ENCODE results near the gene AMIGO1.

Gene AMIGO1

GRCh38 chr1:109501644-109502363 lies 7.7 kb downstream of the AMIGO1 start:
- peaks cover 13% of the 10 kb centered on the region; the same call in 1 of the 2 replicates for H3K36me3 ChIP-seq (ENCODE audit: control insufficient read depth, low read length)
- H3K27ac ChIP-seq (ENCODE audit: low read depth, low read length): no peak overlapping the region
- H3K27me3 ChIP-seq (ENCODE audit: control insufficient read depth, low read length): no peaks in the 10 kb centered on the region
- H3K4me1 ChIP-seq (ENCODE audit: control insufficient read depth, low read length): no peaks in the 10 kb centered on the region
- no peaks in the 10 kb centered on the region for H3F3A ChIP-seq (ENCODE audit: control insufficient read depth, insufficient read depth)
- no peak overlapping the region for H3K4me3 ChIP-seq (ENCODE audit: low read length)
- H3K9me2 ChIP-seq (replicated peaks; ENCODE audit: control insufficient read depth, low read length): no peaks in the 10 kb centered on the region
- TF ChIP-seq CTCF (IDR thresholded peaks at IDR 0.05; ENCODE audit: low read depth, low read length, poor library complexity, severe bottlenecking): no peak
- no peaks in the 10 kb centered on the region for H3K79me2 ChIP-seq (ENCODE audit: control insufficient read depth, low read length)
- no peaks in the 10 kb centered on the region for H3K9me3 ChIP-seq (ENCODE audit: control insufficient read depth, insufficient read depth, low read length)
- H3K4me2 ChIP-seq (ENCODE audit: low read length): no peak overlapping the region
- no peaks in the 10 kb centered on the region for H4K20me1 ChIP-seq (ENCODE audit: control insufficient read depth, insufficient read depth, low read depth, low read length)

DNA sequence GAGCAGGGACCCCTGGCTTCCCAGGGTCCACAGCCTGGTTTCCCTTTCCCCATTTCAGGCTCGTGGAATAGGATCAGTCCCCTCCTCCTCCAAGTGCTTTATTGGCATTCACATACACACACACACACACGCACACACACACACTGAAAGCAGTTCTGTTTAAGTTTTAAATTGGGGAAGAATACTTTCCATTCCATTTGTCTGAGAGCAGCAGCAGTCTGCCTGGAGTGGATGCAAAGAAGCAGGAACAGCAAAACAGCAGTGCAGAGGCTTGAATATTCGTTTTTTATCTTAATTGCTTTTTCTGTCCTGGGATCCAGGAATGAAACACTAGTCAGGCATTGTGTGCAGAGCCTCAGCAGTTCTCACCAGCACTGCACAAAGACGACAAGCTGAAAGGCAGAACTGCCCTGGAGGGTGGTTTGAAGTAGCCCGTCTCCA lies 8.6 kb downstream of the AMIGO1 start:
- H3K4me2 ChIP-seq (ENCODE audit: low read length): no peak overlapping the region
- no peaks in the 10 kb centered on the region for H3K79me2 ChIP-seq (ENCODE audit: control insufficient read depth, low read length)
- no peaks in the 10 kb centered on the region for H3F3A ChIP-seq (ENCODE audit: control insufficient read depth, insufficient read depth)
- TF ChIP-seq CTCF (IDR thresholded peaks at IDR 0.05; ENCODE audit: low read depth, low read length, poor library complexity, severe bottlenecking) (no peak), EZH2phosphoT487 (IDR thresholded peaks at IDR 0.05; ENCODE audit: borderline replicate concordance, low read length) (no peak)
- H3K9me3 ChIP-seq (ENCODE audit: control insufficient read depth, insufficient read depth, low read length): no peaks in the 10 kb centered on the region
- H3K27me3 ChIP-seq (ENCODE audit: control insufficient read depth, low read length): no peaks in the 10 kb centered on the region
- peaks cover 20% of the 10 kb centered on the region for H3K36me3 ChIP-seq (ENCODE audit: control insufficient read depth, low read length)
- no peaks in the 10 kb centered on the region for H4K20me1 ChIP-seq (ENCODE audit: control insufficient read depth, insufficient read depth, low read depth, low read length)
- H3K27ac ChIP-seq (ENCODE audit: low read depth, low read length): no peak overlapping the region
- no peaks in the 10 kb centered on the region for H3K9me2 ChIP-seq (replicated peaks; ENCODE audit: control insufficient read depth, low read length)
- H3K4me1 ChIP-seq (ENCODE audit: control insufficient read depth, low read length): no peaks in the 10 kb centered on the region
- no peak overlapping the region for H3K4me3 ChIP-seq (ENCODE audit: low read length)

GRCh38 chr1:109499661-109500536 lies 9.6 kb downstream of the AMIGO1 start:
- Histone ChIP-seq H3K79me2 (ENCODE audit: control insufficient read depth, low read length) (peaks cover 9% of the 10 kb centered on the region), H3K27me3 (ENCODE audit: control insufficient read depth, low read length) (no peaks in the 10 kb centered on the region), H3F3A (ENCODE audit: control insufficient read depth, insufficient read depth) (no peaks in the 10 kb centered on the region), H3K4me1 (ENCODE audit: control insufficient read depth, low read length) (peaks cover 3% of the 10 kb centered on the region), H3K4me2 (ENCODE audit: low read length) (no peak overlapping the region), H4K20me1 (ENCODE audit: control insufficient read depth, insufficient read depth, low read depth, low read length) (no peaks in the 10 kb centered on the region), H3K4me3 (ENCODE audit: low read length) (no peak overlapping the region), H3K9me3 (ENCODE audit: control insufficient read depth, insufficient read depth, low read length) (no peaks in the 10 kb centered on the region), H3K27ac (ENCODE audit: low read depth, low read length) (no peak overlapping the region), H3K36me3 (ENCODE audit: control insufficient read depth, low read length) (peaks cover 26% of the 10 kb centered on the region), H3K9me2 (replicated peaks; ENCODE audit: control insufficient read depth, low read length) (no peaks in the 10 kb centered on the region)
- TF ChIP-seq EZH2phosphoT487 (IDR thresholded peaks at IDR 0.05; ENCODE audit: borderline replicate concordance, low read length) (no peak), CTCF (IDR thresholded peaks at IDR 0.05; ENCODE audit: low read depth, low read length, poor library complexity, severe bottlenecking) (peak; percentile 63)

Data from DOHH2 (cell line).